Mesodermal cell (in vitro differentiated cells): ENCODE measurements around the gene EPAS1.

Experiments
- H3K27ac ChIP-seq: 2 replicates; pipeline ENCODE4 v1.7.0; 2013; ENCODE audit warnings: mild to moderate bottlenecking, low read depth, low read length, moderate library complexity; ENCODE audit not compliant: severe bottlenecking
- H3K36me3 ChIP-seq: 2 replicates; pipeline ENCODE4 v1.7.1; 2013; ENCODE audit warnings: mild to moderate bottlenecking, low read length, moderate library complexity; ENCODE audit not compliant: control insufficient read depth, insufficient read depth
- H3K4me1 ChIP-seq: one replicate; pipeline ENCODE4 v1.7.1; 2013; ENCODE audit warnings: mild to moderate bottlenecking, low read length; ENCODE audit not compliant: insufficient read depth, control insufficient read depth, poor library complexity, severe bottlenecking
- H3K4me3 ChIP-seq: 2 replicates; pipeline ENCODE4 v1.7.0; 2013; ENCODE audit warnings: low read length, control low read depth, mild to moderate bottlenecking; ENCODE audit not compliant: insufficient read depth, poor library complexity, severe bottlenecking; ENCODE audit errors: extremely low read depth
- H3K9me3 ChIP-seq: 2 replicates; pipeline ENCODE4 v1.7.1; 2013; ENCODE audit warnings: mild to moderate bottlenecking, low read length, moderate library complexity; ENCODE audit not compliant: control insufficient read depth
- WGBS, 2 experiments: methylation state at CpG; one replicate each; pipeline ENCODE4 v1.1.5; 2013; ENCODE audit warnings: missing lambda C conversion rate in 2 of 2; ENCODE audit not compliant: insufficient coverage in 2 of 2; 5-methylcytosine and 5-hydroxymethylcytosine counted together

The EPAS1 gene

GRCh38 chr2:46320141-46320567, 22.9 kb downstream of the EPAS1 start:
- no peak overlapping the region for H3K27ac ChIP-seq
- H3K4me3 ChIP-seq: no peak overlapping the region
- H3K4me1 ChIP-seq: peaks cover 14% of the 10 kb centered on the region
- 89 to 94% methylated on average over 3 to 7 of the region's 8 CpGs for WGBS, 2 experiments
- H3K36me3 ChIP-seq: no peaks in the 10 kb centered on the region
- no peaks in the 10 kb centered on the region for H3K9me3 ChIP-seq

- Histone ChIP-seq H3K4me1 (peaks cover 3% of the 10 kb centered on the region), H3K27ac (no peak overlapping the region), H3K36me3 (no peaks in the 10 kb centered on the region), H3K4me3 (no peak overlapping the region), H3K9me3 (no peaks in the 10 kb centered on the region)
- 100% methylated on average over 3 of the region's 4 CpGs for WGBS, 2 experiments
Observed at GRCh38 chr2:46323730-46324129, 26.5 kb downstream of the EPAS1 start.

DNA sequence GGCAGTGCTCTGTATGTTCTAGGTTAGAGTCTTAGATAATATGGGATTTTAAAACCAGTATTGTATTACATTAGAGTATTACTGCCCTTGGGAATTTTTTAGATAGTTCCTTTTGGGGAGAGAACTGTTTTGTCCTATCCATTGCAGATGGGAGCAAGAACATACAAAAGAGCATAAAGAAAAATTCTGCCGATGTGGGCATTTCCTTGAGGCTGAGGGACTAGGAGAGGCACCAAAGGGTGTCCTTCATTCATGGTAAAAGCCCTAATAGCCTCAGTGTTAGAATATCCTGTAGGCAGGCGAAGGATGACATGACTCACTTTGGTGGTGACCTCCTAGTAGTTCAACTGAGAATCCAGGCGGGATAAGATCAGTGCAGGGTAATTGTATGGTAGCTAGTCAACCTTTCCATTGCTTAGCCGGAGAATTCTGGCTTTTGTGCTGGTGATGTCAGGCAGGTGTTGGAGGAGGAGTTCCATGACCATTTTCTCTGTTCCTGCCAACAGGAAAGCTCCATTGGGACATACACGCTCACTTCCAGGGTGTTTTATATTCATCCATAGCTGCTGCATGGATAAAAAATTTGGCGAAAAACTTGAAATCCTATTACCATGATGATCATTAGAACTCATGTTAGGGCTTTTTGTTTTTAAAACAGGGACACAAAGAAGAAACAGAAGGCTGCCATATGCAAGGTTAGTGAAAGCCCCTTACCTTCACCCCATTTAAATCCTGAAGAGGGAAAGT, 28.1 kb downstream of the EPAS1 start:
- Histone ChIP-seq H3K4me3 (no peak overlapping the region), H3K36me3 (no peaks in the 10 kb centered on the region), H3K4me1 (peaks cover 7% of the 10 kb centered on the region), H3K9me3 (no peaks in the 10 kb centered on the region), H3K27ac (no peak overlapping the region)
- WGBS, 2 experiments: 95 to 100% methylated on average over 4 to 5 of the region's 6 CpGs

DNA sequence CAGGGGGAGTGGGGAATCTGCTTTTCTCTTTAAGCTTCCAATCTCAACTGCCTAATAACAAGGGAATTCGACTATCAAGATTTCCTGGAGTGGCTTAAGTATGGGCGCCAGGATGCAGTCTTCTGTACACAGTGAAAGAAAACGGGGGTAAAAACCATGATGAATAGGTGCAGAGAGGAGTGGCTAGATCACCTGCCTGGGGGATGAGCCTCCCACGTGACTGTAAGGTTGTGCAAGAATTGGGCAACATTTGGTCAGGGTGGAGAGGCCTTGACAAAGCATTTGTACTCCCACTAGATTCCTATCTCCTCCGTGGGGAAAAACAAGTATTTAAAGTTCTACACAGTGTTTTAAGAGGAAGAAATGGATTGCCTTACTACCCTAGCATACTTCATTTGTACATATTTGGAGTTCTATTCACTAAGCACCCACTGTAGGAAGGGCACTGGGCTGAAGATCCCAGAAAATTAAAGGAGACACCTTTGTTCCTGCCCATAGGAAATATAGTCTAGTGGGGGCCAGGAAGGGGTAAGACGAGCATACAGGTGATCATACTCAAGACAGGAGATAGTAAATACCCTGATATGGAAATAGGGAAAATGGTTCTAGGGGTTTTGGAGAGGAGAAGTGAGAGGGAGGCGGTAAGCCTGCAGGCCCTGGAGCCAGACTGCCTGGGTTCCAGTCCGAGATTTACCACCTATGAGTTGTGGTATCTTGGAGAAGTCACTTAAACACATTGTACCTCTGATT, 29.2 kb downstream of the EPAS1 start:
- H3K4me3 ChIP-seq: no peak overlapping the region
- H3K36me3 ChIP-seq: no peaks in the 10 kb centered on the region
- H3K4me1 ChIP-seq: peaks cover 16% of the 10 kb centered on the region
- no peak overlapping the region for H3K27ac ChIP-seq
- whole genome bisulfite sequencing, 2 experiments: 90 to 99% methylated on average over 7 of the region's 8 CpGs
- H3K9me3 ChIP-seq: no peaks in the 10 kb centered on the region

GRCh38 chr2:46327627-46328026, 30.4 kb downstream of the EPAS1 start:
- Histone ChIP-seq H3K36me3 (no peaks in the 10 kb centered on the region), H3K9me3 (no peaks in the 10 kb centered on the region), H3K27ac (no peak overlapping the region), H3K4me3 (no peak overlapping the region), H3K4me1 (peaks cover 29% of the 10 kb centered on the region)
- 91 to 100% methylated on average over 2 to 4 of the region's 4 CpGs for WGBS, 2 experiments

- Histone ChIP-seq H3K4me1 (peaks cover 30% of the 10 kb centered on the region), H3K9me3 (no peaks in the 10 kb centered on the region), H3K27ac (no peak overlapping the region), H3K36me3 (no peaks in the 10 kb centered on the region), H3K4me3 (no peak overlapping the region)
- 100% methylated on average over 1 of the region's 1 CpG; no CpG with 5 or more reads in 1 of the 2 experiments for WGBS, 2 experiments
Observed at GRCh38 chr2:46328291-46328690, 31.1 kb downstream of the EPAS1 start.

DNA sequence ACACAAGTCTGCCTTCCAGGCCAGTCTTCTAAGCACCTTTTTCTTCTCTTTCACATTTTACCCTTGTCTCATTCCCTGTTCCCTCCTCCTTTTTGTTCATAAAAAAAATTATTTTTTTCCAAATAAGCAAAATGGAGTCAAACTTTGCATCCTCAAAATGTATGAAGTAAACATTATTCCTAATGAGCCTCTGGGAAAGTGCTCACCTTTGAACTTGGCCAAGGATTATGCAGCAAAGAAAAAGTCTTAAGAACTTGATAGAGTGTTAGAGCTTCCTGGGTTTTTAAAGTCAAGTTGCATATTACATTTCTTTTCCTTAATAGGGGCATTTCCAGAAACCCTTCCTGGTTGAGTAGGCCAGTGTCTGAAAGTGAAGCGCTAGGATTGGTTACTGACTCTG, 31.6 kb downstream of the EPAS1 start:
- Histone ChIP-seq H3K4me1 (peaks cover 30% of the 10 kb centered on the region), H3K9me3 (no peaks in the 10 kb centered on the region), H3K27ac (no peak overlapping the region), H3K4me3 (no peak overlapping the region), H3K36me3 (no peaks in the 10 kb centered on the region)
- WGBS, 2 experiments: 100% methylated on average over 1 of the region's 1 CpG

- no peak overlapping the region for H3K4me3 ChIP-seq
- WGBS, 2 experiments: 94 to 95% methylated on average over 4 to 13 of the region's 13 CpGs
- no peak overlapping the region for H3K27ac ChIP-seq
- H3K36me3 ChIP-seq: no peaks in the 10 kb centered on the region
- H3K9me3 ChIP-seq: no peaks in the 10 kb centered on the region
- peaks cover 32% of the 10 kb centered on the region for H3K4me1 ChIP-seq
Observed at GRCh38 chr2:46329340-46329739, 32.1 kb downstream of the EPAS1 start.

DNA sequence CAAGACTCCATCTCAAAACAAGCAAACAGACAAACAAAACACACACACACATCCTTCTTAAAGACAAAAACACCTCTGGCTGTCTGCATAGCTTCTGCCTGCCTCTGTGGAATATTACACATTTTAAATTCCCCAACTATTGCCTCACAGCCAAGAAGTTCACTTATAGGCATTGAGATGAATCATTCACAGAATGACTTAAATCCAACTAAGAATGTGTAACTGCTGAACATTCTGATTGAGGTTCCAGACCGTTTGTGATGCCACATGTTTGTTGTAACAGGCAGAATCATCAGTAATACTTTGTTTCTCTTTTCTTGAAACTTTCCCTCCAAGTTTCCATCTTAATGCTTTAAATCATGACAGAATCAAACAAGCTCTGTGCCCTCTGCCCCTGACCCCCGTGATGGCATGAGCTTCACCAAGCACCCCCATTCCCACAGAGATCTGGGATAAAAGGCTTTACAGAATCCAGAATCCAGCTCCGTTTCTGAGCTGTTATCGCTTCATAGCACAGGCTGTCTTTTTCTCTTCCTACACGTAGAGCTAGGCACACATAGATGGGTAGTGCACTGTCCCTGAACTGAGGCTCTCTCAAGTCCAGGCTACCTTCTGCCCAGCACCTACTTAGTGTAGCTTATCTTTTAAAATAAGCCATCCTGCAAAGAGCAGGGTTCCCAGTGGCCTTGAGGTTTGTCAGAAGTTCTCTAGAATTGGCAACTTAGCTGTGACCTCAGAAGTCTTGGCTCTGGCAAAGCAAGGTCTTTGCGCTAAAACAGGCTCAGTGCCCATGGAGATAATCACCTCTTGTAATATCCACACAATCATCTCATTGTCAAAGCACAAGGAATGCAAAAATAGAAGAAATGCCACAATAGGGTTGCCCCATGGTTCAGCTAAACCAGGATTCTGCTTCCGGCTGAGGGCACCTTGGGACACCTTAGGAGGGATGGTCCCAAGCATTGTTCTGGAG, 32.9 kb downstream of the EPAS1 start:
- peak overlapping the region; percentile 48 for H3K27ac ChIP-seq
- WGBS, 2 experiments: 93 to 100% methylated on average over 4 to 7 of the region's 7 CpGs
- no peaks in the 10 kb centered on the region for H3K36me3 ChIP-seq
- H3K4me3 ChIP-seq: no peak overlapping the region
- no peaks in the 10 kb centered on the region for H3K9me3 ChIP-seq
- H3K4me1 ChIP-seq: peaks cover 39% of the 10 kb centered on the region

- Histone ChIP-seq H3K27ac (peak overlapping the region; percentile 66), H3K36me3 (no peaks in the 10 kb centered on the region), H3K9me3 (no peaks in the 10 kb centered on the region), H3K4me1 (peaks cover 48% of the 10 kb centered on the region), H3K4me3 (no peak overlapping the region)
- 89% methylated on average over 6 to 8 of the region's 8 CpGs for WGBS, 2 experiments
Observed at GRCh38 chr2:46331109-46331766, 34.0 kb downstream of the EPAS1 start.
